GM21390 (cell line): ENCODE results near the gene TAAR6.
"Not testable (repeated sequence)": the region's sequence is repeated elsewhere in the genome, so short reads cannot be mapped to it uniquely, and the experiment has no call there.

ENCODE experiments used
- ATAC-seq: cut with Tn5 transposase; IDR thresholded peaks from one replicate; pipeline ENCODE4 v1.9.1; 2021; ENCODE audit not compliant: unreplicated experiment

TAAR6 gene

DNA sequence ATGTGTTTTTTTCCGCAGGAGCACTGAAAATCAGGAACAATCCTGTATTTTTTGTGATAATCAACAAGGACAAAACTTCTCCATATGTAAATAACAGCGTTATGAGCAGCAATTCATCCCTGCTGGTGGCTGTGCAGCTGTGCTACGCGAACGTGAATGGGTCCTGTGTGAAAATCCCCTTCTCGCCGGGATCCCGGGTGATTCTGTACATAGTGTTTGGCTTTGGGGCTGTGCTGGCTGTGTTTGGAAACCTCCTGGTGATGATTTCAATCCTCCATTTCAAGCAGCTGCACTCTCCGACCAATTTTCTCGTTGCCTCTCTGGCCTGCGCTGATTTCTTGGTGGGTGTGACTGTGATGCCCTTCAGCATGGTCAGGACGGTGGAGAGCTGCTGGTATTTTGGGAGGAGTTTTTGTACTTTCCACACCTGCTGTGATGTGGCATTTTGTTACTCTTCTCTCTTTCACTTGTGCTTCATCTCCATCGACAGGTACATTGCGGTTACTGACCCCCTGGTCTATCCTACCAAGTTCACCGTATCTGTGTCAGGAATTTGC is at the start of gene TAAR6:
Gene TAAR6, plus strand, starts transcription at position 102 of the 557 bp plus-strand sequence. Its CDS starts 0 bp downstream, at position 102.
- no peak for ATAC-seq

DNA sequence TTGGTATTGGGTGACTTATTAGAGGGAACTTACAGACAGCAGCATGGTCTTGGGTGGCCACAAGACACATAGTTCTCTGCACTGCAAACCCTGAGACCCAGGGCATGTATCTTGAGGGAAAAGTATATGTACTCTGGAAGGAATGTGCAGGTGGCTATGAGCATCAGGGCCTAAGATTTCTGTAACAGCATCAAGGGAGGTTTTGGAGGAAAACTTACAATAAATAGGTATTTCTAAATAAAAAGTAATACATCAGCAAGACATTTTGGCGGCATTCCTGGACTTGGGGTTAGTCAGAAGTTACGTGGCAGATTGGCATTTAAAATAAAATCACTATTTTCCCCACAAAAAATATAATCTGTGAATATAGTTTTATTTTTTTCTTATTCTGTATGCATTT is 49.2 kb upstream of the TAAR6 start:
- no peak for ATAC-seq

DNA sequence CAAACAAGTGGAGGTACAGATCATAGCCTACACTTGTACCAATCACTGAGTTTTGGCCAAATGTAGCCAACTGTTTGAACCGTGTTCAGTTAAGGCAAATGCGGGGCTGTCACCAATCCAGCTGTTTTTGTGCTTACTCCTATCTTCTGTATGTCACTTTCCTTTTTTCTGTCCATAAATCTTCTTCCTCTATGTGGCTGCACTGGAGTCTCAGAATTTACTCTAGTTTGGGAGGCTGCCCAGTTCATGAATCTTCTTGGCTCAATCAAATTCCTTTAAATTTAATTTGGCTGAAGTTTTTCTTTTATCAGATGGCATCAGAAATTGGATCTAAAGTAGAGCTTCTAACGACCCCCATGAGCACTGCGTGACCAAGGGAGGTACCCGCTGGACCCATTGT is 45.5 kb upstream of the TAAR6 start:
- no peak for ATAC-seq

- no peak for ATAC-seq
These were observed 44.3 kb upstream of the TAAR6 start for GRCh38 chr6:132525866-132526265.

DNA sequence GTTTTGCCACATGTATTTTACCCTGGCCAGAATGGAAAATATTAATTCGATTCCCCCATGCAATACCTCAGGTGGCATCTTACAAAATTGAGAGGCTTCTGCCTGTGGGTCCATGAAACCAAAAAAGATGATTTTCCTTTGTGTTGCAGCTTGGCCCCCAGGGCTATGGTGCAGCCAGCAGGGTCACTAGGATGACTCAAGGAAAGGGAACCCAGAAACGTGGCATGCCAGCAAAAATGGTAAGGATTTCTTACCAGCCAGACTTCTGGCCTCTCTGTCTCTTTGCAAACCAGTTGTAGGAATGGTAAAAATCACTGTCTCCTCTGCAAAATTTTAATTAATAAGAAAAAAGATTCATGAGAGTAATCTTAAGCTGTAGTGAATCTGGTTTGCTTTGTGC is 43.7 kb upstream of the TAAR6 start:
- no peak for ATAC-seq

DNA sequence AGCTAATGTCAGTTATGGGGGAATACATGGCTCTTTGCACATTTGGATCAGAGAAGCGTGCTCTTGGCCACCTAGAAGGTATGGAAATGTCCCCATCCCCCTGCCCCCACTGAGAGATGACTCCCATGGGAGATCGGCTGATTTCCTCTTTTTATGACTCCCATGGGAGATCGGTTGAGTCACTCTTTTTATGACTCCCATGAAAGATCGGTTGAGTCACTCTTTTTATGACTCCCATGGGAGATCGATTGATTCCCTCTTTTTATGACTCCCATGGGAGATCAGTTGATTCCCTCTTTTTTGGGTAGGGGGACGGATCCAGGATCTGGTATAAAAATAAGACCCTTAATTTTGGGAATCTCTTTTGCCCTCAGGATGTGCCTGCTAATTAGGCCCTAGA is 42.3 kb upstream of the TAAR6 start:
- ATAC-seq = no peak

DNA sequence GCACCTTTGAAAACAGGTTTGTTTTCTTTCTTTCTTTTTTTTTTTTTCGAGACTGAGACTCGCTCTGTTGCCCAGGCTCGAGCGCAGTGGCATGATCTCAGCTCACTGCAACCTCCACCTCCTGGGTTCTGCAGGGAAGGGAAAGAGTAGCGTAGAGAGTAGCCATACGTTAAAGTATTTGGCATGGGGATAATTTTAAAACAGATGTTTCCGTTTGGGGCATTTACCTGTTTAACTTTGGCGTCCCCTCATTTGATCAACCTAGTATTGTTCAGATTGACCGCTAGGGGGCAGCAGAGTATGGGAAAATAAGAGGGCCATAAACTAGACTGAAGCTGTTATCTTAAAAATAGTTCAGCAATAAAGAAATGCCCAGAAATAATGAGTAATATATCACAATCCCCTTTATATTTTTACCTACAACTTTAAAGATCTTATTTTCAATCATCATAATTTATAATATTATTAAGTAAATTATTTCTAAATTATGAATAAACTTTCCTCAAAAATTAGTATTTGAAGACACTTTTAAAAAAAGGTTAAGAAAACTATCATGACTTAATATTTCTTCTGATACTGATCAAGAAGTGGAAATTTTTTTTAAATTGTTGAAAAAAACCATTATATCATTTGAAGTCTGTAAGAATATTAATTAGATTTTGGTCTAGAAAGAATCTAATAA is 39.7 kb upstream of the TAAR6 start:
- peak; percentile 91 for ATAC-seq

DNA sequence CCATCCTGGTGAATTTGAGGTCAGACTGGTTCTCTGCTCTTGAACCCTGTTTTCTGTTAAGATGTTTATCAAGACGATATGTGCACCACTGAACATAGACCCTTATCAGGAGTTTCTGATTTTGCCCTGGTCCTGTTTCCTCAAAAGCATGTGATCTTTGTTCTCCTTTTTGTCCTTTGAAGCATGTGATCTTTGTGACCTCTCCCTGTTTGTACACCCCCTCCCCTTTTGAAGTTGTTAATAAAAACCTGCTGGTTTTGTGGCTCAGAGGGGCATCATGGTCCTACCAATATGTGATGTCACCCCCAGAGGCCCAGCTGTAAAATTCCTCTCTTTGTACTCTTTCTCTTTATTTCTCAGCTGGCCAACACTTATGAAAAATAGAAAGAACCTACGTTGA is 35.6 kb upstream of the TAAR6 start:
- ATAC-seq = not testable (repeated sequence)

- no peak for ATAC-seq
These were observed 33.0 kb upstream of the TAAR6 start for GRCh38 chr6:132537145-132537544.

DNA sequence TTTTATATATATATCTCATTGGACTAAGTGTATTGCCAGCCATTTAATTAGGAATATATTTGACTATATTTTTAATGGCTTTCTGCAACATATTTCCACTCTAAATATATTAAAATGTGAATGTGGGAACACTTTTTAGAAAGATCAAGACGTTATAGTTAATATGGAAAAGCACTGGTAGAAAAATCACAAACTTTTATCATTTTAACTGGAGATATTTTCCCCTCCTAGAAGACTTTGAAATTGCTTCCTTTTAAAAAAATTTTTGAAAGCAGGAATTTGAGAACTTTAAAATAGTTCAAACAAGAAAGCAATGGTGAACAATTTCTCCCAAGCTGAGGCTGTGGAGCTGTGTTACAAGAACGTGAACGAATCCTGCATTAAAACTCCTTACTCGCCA is 32.1 kb upstream of the TAAR6 start, which contains the start of gene TAAR9:
Gene TAAR9, plus strand, starts transcription at position 301 of the 400 bp plus-strand sequence. Its CDS starts 13 bp downstream, at position 314.
- ATAC-seq = no peak

DNA sequence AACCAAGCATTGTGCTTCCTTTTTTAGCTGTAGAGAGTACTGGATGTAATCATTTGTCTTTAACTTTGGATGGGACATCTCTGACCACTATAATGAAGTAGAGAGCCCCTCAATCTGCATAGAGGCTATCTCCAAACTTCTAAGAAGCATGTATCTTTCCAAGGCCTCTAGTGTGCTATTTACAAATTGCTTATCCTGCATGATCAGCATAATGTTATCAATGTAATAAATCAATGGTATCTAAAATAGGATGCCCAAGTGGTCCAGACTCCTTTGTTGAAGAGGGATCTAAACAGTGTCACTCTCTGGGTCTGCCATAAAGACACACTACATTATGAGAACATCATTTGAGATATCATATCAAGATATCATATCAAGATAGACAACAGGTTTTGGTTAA is 25.3 kb upstream of the TAAR6 start:
- no peak for ATAC-seq

- no peak for ATAC-seq
These were observed 21.2 kb upstream of the TAAR6 start for GRCh38 chr6:132548746-132549463.

GRCh38 chr6:132551214-132551613 is 18.9 kb upstream of the TAAR6 start:
- ATAC-seq = no peak

GRCh38 chr6:132552372-132552771 is 17.8 kb upstream of the TAAR6 start, which contains the start of gene TAAR8:
TAAR8 (plus strand) TSS chr6:132552672; CDS start chr6:132552693, 21 bp downstream.
- no peak for ATAC-seq

DNA sequence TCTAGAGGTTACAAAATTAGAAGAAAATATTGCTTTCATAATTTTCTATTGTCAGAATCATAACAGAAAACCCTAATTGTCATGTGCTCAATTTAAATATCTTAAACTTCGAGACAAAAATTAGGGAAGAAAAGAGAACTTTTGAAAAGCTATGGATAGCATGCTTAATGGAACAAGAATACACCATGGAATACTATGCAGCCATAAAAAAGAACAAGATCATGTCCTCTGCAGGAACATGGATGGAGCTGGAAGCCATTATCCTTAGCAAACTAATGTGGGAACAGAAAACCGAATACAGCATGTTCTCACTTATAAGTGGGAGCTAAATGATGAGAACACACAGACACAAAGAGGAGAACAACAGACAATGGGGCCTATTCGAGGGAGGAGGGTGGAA is 10.0 kb upstream of the TAAR6 start:
- not testable (repeated sequence) for ATAC-seq

DNA sequence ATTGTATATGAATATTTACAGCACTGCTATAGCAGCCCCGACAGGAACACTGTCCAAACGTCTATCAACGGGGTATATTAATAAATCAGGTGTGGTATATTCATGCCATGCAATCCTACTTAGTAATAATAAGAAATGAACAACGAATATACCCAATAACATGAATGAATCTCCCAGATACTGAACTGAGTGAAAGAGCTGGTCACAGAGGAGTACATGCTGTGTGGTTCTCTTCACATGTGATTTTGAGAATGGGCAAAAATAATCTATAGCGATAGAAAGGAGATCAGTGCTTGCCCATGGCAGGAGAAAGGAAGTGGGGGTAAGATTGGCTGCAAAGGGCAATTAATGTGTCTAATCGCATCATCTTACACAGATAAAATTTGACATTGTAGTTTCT is 3.7 kb upstream of the TAAR6 start:
- no peak for ATAC-seq

DNA sequence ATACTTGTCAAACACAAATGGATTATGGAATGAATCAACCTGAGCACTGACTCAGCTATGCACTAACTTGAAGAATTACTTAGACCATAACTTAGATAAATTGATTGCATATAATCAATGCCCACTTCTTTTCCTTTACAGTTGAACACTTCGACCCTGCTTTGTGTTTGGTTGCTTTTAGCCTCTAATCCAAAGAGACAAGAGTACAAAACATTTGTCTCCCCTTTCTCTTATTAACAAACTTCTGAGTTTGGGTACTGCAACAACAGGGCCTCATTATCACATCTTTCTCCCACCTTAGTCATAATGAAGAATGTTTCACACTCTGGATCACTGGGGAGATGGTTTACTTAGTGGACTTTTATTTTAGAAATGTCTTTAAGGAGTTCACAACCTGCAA is 2.6 kb upstream of the TAAR6 start:
- ATAC-seq = no peak

- ATAC-seq = no peak
These were observed 1.5 kb upstream of the TAAR6 start for GRCh38 chr6:132568611-132569010.

DNA sequence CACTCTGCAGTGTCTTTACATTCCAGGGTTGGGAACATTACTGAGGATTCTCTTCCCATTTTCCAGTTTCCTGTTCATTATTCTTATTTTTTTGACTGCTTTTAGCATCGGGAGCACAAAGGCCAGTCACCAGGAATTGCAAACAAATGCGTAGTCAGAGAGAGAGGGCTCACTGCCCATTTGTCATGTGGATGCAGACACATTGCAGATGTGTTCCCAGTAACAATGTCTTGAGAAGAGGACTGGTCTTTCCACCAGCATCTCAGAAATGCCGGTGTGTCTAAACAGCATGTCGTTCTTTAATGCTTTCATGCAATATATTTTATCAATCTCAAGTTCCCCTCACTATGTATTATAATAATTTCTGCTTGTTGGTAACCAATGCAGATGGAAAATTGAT is 952 bp upstream of the TAAR6 start:
- no peak for ATAC-seq

DNA sequence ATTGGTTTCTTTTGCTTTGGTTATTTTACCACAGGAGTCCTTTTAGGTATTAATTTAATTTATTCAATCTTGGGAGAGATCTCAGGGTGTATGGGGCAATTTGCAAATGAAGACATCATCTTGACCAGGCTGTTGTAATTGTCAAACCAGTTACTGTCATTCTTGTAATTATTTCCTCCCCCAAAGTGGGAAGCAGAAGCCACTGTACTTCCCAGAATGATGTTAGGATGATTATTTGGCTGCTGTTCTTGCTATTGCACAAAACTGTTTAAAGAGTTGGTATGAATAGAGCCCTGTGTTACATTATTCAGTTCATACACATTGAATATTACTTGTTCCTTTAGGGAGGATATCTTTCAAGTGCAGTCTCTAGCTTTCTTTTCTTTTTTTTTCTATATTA is 1.7 kb downstream of the TAAR6 start:
- no peak for ATAC-seq

DNA sequence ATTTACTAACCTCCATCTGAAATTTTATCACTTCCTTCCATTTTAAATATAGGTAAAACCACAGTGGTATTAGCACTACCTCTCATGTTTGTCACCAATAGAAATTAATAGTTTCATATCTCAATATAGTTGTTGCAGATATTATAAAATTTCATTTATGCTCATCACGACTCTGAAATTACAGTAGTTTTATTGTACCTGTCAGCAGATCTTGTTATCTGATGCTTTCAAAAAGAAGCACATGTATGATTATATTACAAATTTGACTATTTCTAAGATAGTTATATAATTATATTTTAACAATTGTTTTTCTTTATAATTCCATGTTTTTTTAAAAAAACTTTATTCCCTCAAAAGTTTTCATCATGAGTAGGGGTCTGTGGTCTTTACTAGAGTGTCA is 14.6 kb downstream of the TAAR6 start:
- no peak for ATAC-seq

GRCh38 chr6:132587424-132587823 is 17.3 kb downstream of the TAAR6 start:
- no peak for ATAC-seq
